Liver (tissue), 9 donors: Measurements from ENCODE around the gene E2F2. TPM values are rescaled to one million over a fixed set of nuclear protein-coding genes. Genes with fewer than 3 reads are reported as not detected.

Experiments used
- DNase-seq: peaks from one replicate; pipeline ENCODE4 v3.0.0-alpha.2; 2017; ENCODE audit warnings: low spot score
- H3K27ac ChIP-seq, 2 donors: one replicate each; pipeline ENCODE4 v1.7.0; 2013; ENCODE audit warnings: inconsistent platforms in 2 of 2, low read length in 2 of 2, control low read depth in 1 of 2, low read depth in 1 of 2, mild to moderate bottlenecking in 1 of 2
- H3K27me3 ChIP-seq, 4 donors: one replicate each; pipeline versions ENCODE4 v1.6.1 to v1.7.0; 2013; ENCODE audit warnings: low read length in 3 of 4, inconsistent platforms in 1 of 4, mild to moderate bottlenecking in 1 of 4, moderate library complexity in 1 of 4; ENCODE audit not compliant: control insufficient read depth in 4 of 4, insufficient read depth in 4 of 4
- H3K36me3 ChIP-seq, 4 donors: one replicate each; pipeline versions ENCODE4 v1.6.1 to v1.7.0; 2013; ENCODE audit warnings: low read length in 3 of 4, mild to moderate bottlenecking in 3 of 4, low read depth in 1 of 4, moderate library complexity in 1 of 4; ENCODE audit not compliant: control insufficient read depth in 4 of 4, insufficient read depth in 3 of 4
- H3K4me1 ChIP-seq, 4 donors: one replicate each; pipeline versions ENCODE4 v1.6.1 to v1.7.0; 2013; ENCODE audit warnings: low read length in 3 of 4, mild to moderate bottlenecking in 3 of 4, moderate library complexity in 1 of 4; ENCODE audit not compliant: control insufficient read depth in 4 of 4, insufficient read depth in 4 of 4
- H3K4me3 ChIP-seq, 3 donors: one replicate each; pipeline versions ENCODE4 v1.6.1 to v1.7.0; 2013; ENCODE audit warnings: low read length in 3 of 3, control low read depth in 1 of 3, low read depth in 1 of 3, mild to moderate bottlenecking in 1 of 3
- H3K9ac ChIP-seq, 2 donors: one replicate each; pipeline ENCODE4 v1.7.0; 2013; ENCODE audit warnings: low read length in 2 of 2, mild to moderate bottlenecking in 2 of 2, moderate library complexity in 2 of 2, control low read depth in 1 of 2, low read depth in 1 of 2
- H3K9me3 ChIP-seq, 4 donors: one replicate each; pipeline versions ENCODE4 v1.6.1 to v1.7.0; 2013; ENCODE audit warnings: low read length in 3 of 4; ENCODE audit not compliant: control insufficient read depth in 4 of 4
- EGR1 ChIP-seq, 2 donors: IDR thresholded peaks; 2 replicates each; pipeline ENCODE4 v1.6.1; 2016 to 2018; ENCODE audit warnings: antibody characterized with exemption in 2 of 2, low read depth in 2 of 2
- FOXA1 ChIP-seq: IDR thresholded peaks from 2 replicates; pipeline ENCODE4 v1.6.1; 2016; ENCODE audit warnings: antibody characterized with exemption
- FOXA2 ChIP-seq: IDR thresholded peaks from 2 replicates; pipeline ENCODE4 v1.6.1; 2016; ENCODE audit warnings: antibody characterized with exemption
- GABPA ChIP-seq, 2 donors: IDR thresholded peaks in 1 of 2; conservative IDR thresholded peaks in 1 of 2; 2 replicates each; pipeline ENCODE4 v1.6.1; 2016; ENCODE audit warnings: antibody characterized with exemption in 2 of 2, mild to moderate bottlenecking in 1 of 2, moderate library complexity in 1 of 2
- HNF4G ChIP-seq: IDR thresholded peaks from 2 replicates; pipeline ENCODE4 v1.6.1; 2016; ENCODE audit warnings: antibody characterized with exemption
- JUND ChIP-seq, 2 donors: IDR thresholded peaks; 2 replicates each; pipeline ENCODE4 v1.6.1; 2016; ENCODE audit warnings: antibody characterized with exemption in 2 of 2
- NR2F2 ChIP-seq: IDR thresholded peaks from 2 replicates; pipeline ENCODE4 v1.6.1; 2016; ENCODE audit warnings: antibody characterized with exemption
- RAD21 ChIP-seq, 2 donors: IDR thresholded peaks; 2 replicates each; pipeline ENCODE4 v1.6.1; 2016; ENCODE audit warnings: antibody characterized with exemption in 2 of 2, mild to moderate bottlenecking in 2 of 2
- RXRA ChIP-seq, 2 donors: IDR thresholded peaks; 2 replicates each; pipeline ENCODE4 v1.6.1; 2017 to 2018; ENCODE audit warnings: antibody characterized with exemption in 2 of 2, mild to moderate bottlenecking in 1 of 2
- SP1 ChIP-seq: IDR thresholded peaks from 2 replicates; pipeline ENCODE4 v1.6.1; 2018; ENCODE audit warnings: antibody characterized with exemption, mild to moderate bottlenecking
- TAF1 ChIP-seq: conservative IDR thresholded peaks from 2 replicates; pipeline ENCODE4 v1.6.1; 2016; ENCODE audit warnings: antibody characterized with exemption, mild to moderate bottlenecking
- YY1 ChIP-seq: IDR thresholded peaks from 2 replicates; pipeline ENCODE4 v1.6.1; 2016; ENCODE audit warnings: antibody characterized with exemption, mild to moderate bottlenecking
- WGBS: extraction: QIAGEN DNeasy Blood & Tissue Kit; methylation state at CpG from one replicate; pipeline ENCODE4 v1.1.7; 2013; 5-methylcytosine and 5-hydroxymethylcytosine counted together
- polyA plus RNA-seq, 2 donors: library from polyadenylated mRNA; stranded (reverse) in 1 of 2; unstranded in 1 of 2; fragments of 200-250 nt in 1 of 2; fragments of >200 nt in 1 of 2; fragmentation: Nextera tagmentation in 1 of 2; extraction: Ambion mirVana in 1 of 2; gene quantifications; one replicate each; pipeline versions ENCODE4 v1.2.1 to v1.2.3, GENCODE V29; 2013 to 2015
- total RNA-seq, 2 donors: library from RNA; depleted of rRNA; stranded (reverse); fragments of >200 nt; gene quantifications; one replicate each; pipeline ENCODE4 v1.2.3, GENCODE V29; 2014
- TF ChIP-seq, protein P1 (sequence below): IDR thresholded peaks from 2 replicates; pipeline ENCODE4 v1.6.1; 2016; ENCODE audit warnings: antibody characterized with exemption, mild to moderate bottlenecking
- TF ChIP-seq, protein P2 (sequence below): IDR thresholded peaks from 2 replicates; pipeline ENCODE4 v1.6.1; 2016; ENCODE audit warnings: antibody characterized with exemption
- TF ChIP-seq, protein P3 (sequence below): IDR thresholded peaks from 2 replicates; pipeline ENCODE4 v1.6.1; 2016; ENCODE audit warnings: antibody characterized with exemption
- TF ChIP-seq, protein P4 (sequence below): IDR thresholded peaks from 2 replicates; pipeline ENCODE4 v1.6.1; 2016; ENCODE audit warnings: antibody characterized with exemption
- donor health status: healthy.
- donor health status: healthy.
- donor health status: healthy.
- donor health status: healthy.
- donor health status: healthy.

Gene E2F2
- total and polyA plus RNA-seq, 4 donors = 0.08 to 79.9 (median 0.44) TPM

DNA sequence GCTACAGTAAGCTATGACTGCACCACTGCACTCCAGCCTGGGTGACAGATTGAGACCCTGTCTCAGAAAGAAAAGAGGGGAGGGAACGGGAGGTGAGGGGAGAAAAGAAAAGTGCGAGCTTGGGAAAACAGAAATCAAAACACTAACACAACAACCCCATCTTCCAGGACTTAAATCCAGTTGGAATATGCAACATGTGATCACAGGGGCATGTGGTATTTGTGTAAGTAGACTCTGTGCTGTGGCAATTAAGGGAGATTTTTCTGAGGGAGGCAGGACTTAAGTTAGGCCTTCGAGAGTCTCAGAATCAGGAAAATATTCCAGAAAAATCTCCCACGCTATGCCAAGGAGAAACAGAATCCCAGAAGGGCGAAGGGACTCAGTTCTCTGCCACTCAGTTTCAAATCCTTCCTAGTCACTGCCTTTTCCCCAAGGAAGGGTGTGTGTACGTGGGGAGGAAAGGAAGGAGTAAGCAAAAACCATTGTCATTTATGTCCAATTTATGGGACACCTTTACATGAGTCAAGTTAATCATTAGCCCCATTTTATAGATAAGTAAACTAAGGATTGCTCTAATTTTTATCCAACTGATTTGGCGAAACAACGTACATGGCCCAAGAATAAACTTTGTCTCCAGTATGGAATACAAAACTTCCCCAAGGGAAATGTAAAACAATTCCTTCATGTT, 16.0 kb upstream of the E2F2 start (continued):
- TF ChIP-seq, protein P1, sequence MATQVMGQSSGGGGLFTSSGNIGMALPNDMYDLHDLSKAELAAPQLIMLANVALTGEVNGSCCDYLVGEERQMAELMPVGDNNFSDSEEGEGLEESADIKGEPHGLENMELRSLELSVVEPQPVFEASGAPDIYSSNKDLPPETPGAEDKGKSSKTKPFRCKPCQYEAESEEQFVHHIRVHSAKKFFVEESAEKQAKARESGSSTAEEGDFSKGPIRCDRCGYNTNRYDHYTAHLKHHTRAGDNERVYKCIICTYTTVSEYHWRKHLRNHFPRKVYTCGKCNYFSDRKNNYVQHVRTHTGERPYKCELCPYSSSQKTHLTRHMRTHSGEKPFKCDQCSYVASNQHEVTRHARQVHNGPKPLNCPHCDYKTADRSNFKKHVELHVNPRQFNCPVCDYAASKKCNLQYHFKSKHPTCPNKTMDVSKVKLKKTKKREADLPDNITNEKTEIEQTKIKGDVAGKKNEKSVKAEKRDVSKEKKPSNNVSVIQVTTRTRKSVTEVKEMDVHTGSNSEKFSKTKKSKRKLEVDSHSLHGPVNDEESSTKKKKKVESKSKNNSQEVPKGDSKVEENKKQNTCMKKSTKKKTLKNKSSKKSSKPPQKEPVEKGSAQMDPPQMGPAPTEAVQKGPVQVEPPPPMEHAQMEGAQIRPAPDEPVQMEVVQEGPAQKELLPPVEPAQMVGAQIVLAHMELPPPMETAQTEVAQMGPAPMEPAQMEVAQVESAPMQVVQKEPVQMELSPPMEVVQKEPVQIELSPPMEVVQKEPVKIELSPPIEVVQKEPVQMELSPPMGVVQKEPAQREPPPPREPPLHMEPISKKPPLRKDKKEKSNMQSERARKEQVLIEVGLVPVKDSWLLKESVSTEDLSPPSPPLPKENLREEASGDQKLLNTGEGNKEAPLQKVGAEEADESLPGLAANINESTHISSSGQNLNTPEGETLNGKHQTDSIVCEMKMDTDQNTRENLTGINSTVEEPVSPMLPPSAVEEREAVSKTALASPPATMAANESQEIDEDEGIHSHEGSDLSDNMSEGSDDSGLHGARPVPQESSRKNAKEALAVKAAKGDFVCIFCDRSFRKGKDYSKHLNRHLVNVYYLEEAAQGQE = no peak
- no peak for TF ChIP-seq GABPA (IDR thresholded peaks at IDR 0.05 in 1 of 2, conservative IDR thresholded peaks at IDR 0.05 in 1 of 2)
- no peak for TF ChIP-seq RXRA (IDR thresholded peaks at IDR 0.05)
- TF ChIP-seq RAD21 (IDR thresholded peaks at IDR 0.05) = no peak
- TF ChIP-seq FOXA1 = no peak
- TF ChIP-seq EGR1 (IDR thresholded peaks at IDR 0.05; ENCODE audit: low read depth in 2 of 2) = no peak

DNA sequence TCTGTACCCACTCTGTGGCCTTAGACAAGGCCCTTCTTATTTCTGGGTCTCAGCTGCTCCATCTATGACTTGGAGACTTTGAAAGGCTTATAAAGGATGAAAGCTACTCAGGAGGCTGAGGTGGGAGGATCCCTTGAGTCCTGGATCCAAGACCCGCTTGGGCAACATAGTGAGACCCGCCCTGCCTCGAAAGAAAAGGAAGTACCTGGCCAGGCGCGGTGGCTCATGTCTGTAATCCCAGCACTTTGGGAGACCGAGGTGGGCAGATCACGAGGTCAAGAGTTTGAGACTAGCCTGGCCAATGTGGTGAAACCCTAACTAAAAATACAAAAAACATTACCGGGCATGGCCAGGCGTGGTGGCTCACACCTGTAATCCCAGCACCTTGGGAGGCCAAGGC, 14.8 kb upstream of the E2F2 start:
- no peak overlapping the region for H3K9ac ChIP-seq

More for the DNA sequence above, 14.8 kb upstream of the E2F2 start:
- no peaks in the 10 kb centered on the region for H3K27me3 ChIP-seq
- WGBS = 86% methylated on average over 9 of the region's 9 CpGs
- no peak overlapping the region for H3K4me3 ChIP-seq
- DNase-seq = no peak
- no peaks in the 10 kb centered on the region for H3K9me3 ChIP-seq
- TF ChIP-seq YY1 (no peak), RAD21 (IDR thresholded peaks at IDR 0.05) (no peak), SP1 (no peak), JUND (IDR thresholded peaks at IDR 0.05) (no peak), TAF1 (no peak), HNF4G (no peak), GABPA (IDR thresholded peaks at IDR 0.05 in 1 of 2, conservative IDR thresholded peaks at IDR 0.05 in 1 of 2) (no peak), EGR1 (IDR thresholded peaks at IDR 0.05; ENCODE audit: low read depth in 2 of 2) (no peak), NR2F2 (no peak), FOXA2 (no peak)
- TF ChIP-seq, protein P1 = no peak
- TF ChIP-seq, protein P2, sequence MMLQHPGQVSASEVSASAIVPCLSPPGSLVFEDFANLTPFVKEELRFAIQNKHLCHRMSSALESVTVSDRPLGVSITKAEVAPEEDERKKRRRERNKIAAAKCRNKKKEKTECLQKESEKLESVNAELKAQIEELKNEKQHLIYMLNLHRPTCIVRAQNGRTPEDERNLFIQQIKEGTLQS = no peak
- TF ChIP-seq, protein P3, sequence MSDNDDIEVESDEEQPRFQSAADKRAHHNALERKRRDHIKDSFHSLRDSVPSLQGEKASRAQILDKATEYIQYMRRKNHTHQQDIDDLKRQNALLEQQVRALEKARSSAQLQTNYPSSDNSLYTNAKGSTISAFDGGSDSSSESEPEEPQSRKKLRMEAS = no peak
- TF ChIP-seq, protein P4, sequence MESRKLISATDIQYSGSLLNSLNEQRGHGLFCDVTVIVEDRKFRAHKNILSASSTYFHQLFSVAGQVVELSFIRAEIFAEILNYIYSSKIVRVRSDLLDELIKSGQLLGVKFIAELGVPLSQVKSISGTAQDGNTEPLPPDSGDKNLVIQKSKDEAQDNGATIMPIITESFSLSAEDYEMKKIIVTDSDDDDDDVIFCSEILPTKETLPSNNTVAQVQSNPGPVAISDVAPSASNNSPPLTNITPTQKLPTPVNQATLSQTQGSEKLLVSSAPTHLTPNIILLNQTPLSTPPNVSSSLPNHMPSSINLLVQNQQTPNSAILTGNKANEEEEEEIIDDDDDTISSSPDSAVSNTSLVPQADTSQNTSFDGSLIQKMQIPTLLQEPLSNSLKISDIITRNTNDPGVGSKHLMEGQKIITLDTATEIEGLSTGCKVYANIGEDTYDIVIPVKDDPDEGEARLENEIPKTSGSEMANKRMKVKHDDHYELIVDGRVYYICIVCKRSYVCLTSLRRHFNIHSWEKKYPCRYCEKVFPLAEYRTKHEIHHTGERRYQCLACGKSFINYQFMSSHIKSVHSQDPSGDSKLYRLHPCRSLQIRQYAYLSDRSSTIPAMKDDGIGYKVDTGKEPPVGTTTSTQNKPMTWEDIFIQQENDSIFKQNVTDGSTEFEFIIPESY = no peak
- H3K4me1 ChIP-seq = no peaks in the 10 kb centered on the region
- H3K36me3 ChIP-seq = no peaks in the 10 kb centered on the region
- no peak overlapping the region for H3K27ac ChIP-seq
